Measurements from ENCODE around the gene ERN1. TPM values are rescaled to one million over a fixed set of nuclear protein-coding genes. Genes with fewer than 3 reads are reported as not detected.
A peak's percentile ranks its signal among the peaks of the same experiment; 100 is the strongest.

Gene ERN1
- total and polyA plus RNA-seq, 2 donors (not counting 3 experiments of a cell fraction or from before 2014, with no cell fraction given): 9.1 to 21.5 TPM

DNA sequence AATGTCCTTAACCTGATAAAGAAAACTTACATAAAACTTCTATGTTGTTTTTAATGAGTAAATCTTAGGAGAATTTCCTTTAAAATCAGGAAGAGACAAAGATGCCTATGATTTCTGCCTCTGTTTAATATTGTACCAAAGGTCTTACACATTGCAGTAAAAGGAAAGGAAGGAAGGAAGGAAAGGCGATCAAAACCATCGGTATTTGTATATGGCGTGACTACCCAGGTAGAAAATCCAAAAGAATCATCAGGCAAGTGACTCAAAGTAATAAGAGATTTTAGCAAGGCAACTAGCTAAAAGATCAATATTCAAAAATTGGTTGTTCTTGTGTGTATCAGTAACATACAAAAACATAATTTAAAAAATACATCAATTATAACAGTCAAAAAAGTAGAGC, 113.0 kb downstream of the ERN1 start:
- H3K36me3 ChIP-seq (ENCODE audit: control insufficient read depth in 2 of 2, extremely low read depth in 1 of 2, insufficient read depth in 2 of 2, low read length in 2 of 2): no peaks in the 10 kb centered on the region
- TF ChIP-seq GATA2 (IDR thresholded peaks at IDR 0.05; ENCODE audit: insufficient read depth, insufficient read length, low read depth, low read length) (no peak), FOS (IDR thresholded peaks at IDR 0.05; ENCODE audit: borderline replicate concordance, insufficient read depth, low read length) (peak; percentile 83), MYC (IDR thresholded peaks at IDR 0.05; ENCODE audit: low read depth, low read length) (no peak), EZH2 (IDR thresholded peaks at IDR 0.05; ENCODE audit: borderline replicate concordance, low read depth, low read length, severe bottlenecking) (no peak), POLR2A (IDR thresholded peaks at IDR 0.05; ENCODE audit: low read depth, low read length) (no peak), POLR2AphosphoS5 (IDR thresholded peaks at IDR 0.05; ENCODE audit: insufficient read depth, low read depth, low read length) (no peak), JUN (IDR thresholded peaks at IDR 0.05; ENCODE audit: borderline replicate concordance, insufficient read depth, insufficient read length, low read depth) (peak; percentile 56)
- TF ChIP-seq, protein P1, sequence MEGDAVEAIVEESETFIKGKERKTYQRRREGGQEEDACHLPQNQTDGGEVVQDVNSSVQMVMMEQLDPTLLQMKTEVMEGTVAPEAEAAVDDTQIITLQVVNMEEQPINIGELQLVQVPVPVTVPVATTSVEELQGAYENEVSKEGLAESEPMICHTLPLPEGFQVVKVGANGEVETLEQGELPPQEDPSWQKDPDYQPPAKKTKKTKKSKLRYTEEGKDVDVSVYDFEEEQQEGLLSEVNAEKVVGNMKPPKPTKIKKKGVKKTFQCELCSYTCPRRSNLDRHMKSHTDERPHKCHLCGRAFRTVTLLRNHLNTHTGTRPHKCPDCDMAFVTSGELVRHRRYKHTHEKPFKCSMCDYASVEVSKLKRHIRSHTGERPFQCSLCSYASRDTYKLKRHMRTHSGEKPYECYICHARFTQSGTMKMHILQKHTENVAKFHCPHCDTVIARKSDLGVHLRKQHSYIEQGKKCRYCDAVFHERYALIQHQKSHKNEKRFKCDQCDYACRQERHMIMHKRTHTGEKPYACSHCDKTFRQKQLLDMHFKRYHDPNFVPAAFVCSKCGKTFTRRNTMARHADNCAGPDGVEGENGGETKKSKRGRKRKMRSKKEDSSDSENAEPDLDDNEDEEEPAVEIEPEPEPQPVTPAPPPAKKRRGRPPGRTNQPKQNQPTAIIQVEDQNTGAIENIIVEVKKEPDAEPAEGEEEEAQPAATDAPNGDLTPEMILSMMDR (IDR thresholded peaks at IDR 0.05; ENCODE audit: extremely low read depth in 1 of 2, insufficient read depth in 1 of 2, low read depth in 1 of 2, low read length in 2 of 2): no peak
- TF ChIP-seq, protein P2, sequence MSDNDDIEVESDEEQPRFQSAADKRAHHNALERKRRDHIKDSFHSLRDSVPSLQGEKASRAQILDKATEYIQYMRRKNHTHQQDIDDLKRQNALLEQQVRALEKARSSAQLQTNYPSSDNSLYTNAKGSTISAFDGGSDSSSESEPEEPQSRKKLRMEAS (IDR thresholded peaks at IDR 0.05; ENCODE audit: insufficient read depth, insufficient read length): no peak
- H4K20me1 ChIP-seq (replicated peaks; ENCODE audit: control insufficient read depth, extremely low read depth, insufficient read depth, low read length): no peaks in the 10 kb centered on the region
- no peak for FAIRE-seq
- H3K9me1 ChIP-seq (replicated peaks; ENCODE audit: control insufficient read depth, extremely low read depth, insufficient read depth, low read length): no peaks in the 10 kb centered on the region
- peaks cover 57% of the 10 kb centered on the region for H3K4me1 ChIP-seq (ENCODE audit: control insufficient read depth, extremely low read depth, insufficient read depth, low read length)
- H3K27me3 ChIP-seq (ENCODE audit: control insufficient read depth in 2 of 2, insufficient read depth in 2 of 2, low read length in 2 of 2): no peaks in the 10 kb centered on the region
- H3K79me2 ChIP-seq (ENCODE audit: control insufficient read depth, insufficient read depth, low read length): peaks cover 56% of the 10 kb centered on the region
- intact Hi-C loops (cut with micrococcal nuclease): loop anchor here (1.0 to 5.0 kb wide), 3 partner anchors 7 to 395 kb away; no protein-coding TSS in a partner anchor
- H3K9me3 ChIP-seq (replicated peaks; ENCODE audit: control insufficient read depth, insufficient read depth, low read length): no peaks in the 10 kb centered on the region
- POLR2A ChIA-PET: interaction anchor here (0.8 to 3.1 kb wide), 3 partner anchors 11 to 17 kb away, joined by 4 to 32 read pairs (median 8); no protein-coding TSS in a partner anchor
- peak overlapping the region; percentile 93 for H3K4me2 ChIP-seq (ENCODE audit: insufficient read depth, low read length)
- peak overlapping the region; percentile 80 for H3K9ac ChIP-seq (replicated peaks; ENCODE audit: extremely low read depth, insufficient read depth, low read length)
- CTCF ChIA-PET: interaction anchor here (0.9 to 7.9 kb wide), 15 partner anchors 8 to 265 kb away, joined by 3 to 140 read pairs (median 9); partner anchors contain the start of gene ERN1
- dilution Hi-C loops (cut with MboI; ENCODE audit: extremely low pct_ligation_motif_present, low sequenced_read_pairs): no loop called here
- H3K27ac ChIP-seq (ENCODE audit: insufficient read depth, low read depth, low read length): peak overlapping the region; percentile 90
- BruUV-seq (replicated peaks): no TSS peak
- no peak overlapping the region for H2AFZ ChIP-seq (ENCODE audit: low read depth, low read length)
- H3K4me3 ChIP-seq (replicated peaks in 1 of 3; ENCODE audit: insufficient read depth in 1 of 3, low read depth in 1 of 3, low read length in 3 of 3): peak overlapping the region in 2 of 3 experiments; percentile 7 to 72
- peak; percentile 74 for DNase-seq (ENCODE audit: low read depth, low spot score)
